Activated CD4-positive, alpha-beta T cell treated with anti-CD3 and anti-CD28 coated beads for 36 hours (primary cell): Measurements from ENCODE around the gene NPBWR2. TPM values are rescaled to one million over a fixed set of nuclear protein-coding genes. Genes with fewer than 3 reads are reported as not detected.

Experiments used
- ATAC-seq: fragments of 200-7000 bp; cut with Tn5 transposase; one replicate; pipeline ENCODE4 v1.10.0; 2021; ENCODE audit warnings: mild to moderate bottlenecking, moderate library complexity
- CTCF ChIA-PET: fragments of 350-600 bp; sonication (Branson Sonifier 250); formaldehyde crosslinking; loops from one replicate; lab custom pipeline; 2021; ENCODE audit warnings: antibody characterized with exemption; lab: Charles Lee
- POLR2A ChIA-PET: fragments of 350-600 bp; sonication (Branson Sonifier 250); formaldehyde crosslinking; loops from one replicate; lab custom pipeline; 2021; ENCODE audit warnings: antibody characterized with exemption, inconsistent platforms; lab: Charles Lee
- DNase-seq: peaks from one replicate; pipeline ENCODE4 v3.0.0-alpha.2; 2020
- H3K27ac Mint-ChIP-seq: one replicate; pipeline ENCODE4 v1.8.0; 2021; ENCODE audit warnings: mixed read lengths
- H3K27me3 Mint-ChIP-seq: one replicate; pipeline ENCODE4 v1.8.0; 2021; ENCODE audit warnings: mixed read lengths
- H3K36me3 Mint-ChIP-seq: one replicate; pipeline ENCODE4 v1.8.0; 2021; ENCODE audit warnings: low read depth, mixed read lengths
- H3K4me1 Mint-ChIP-seq: one replicate; pipeline ENCODE4 v1.8.0; 2021; ENCODE audit warnings: mixed read lengths
- H3K4me3 Mint-ChIP-seq: one replicate; pipeline ENCODE4 v1.8.0; 2021; ENCODE audit warnings: mild to moderate bottlenecking, moderate library complexity, mixed read lengths
- H3K9me3 Mint-ChIP-seq: one replicate; pipeline ENCODE4 v1.8.0; 2021; ENCODE audit warnings: low read depth, mixed read lengths
- intact Hi-C, 2 experiments: fragments of 100-400 bp; cut with DNase I in 1 of 2; cut with micrococcal nuclease in 1 of 2; formaldehyde crosslinking; loops; one replicate each; pipeline versions ENCODE4 v1.14.2 to v1.15.1; 2022 to 2024; cut with DNase I, micrococcal nuclease
- total RNA-seq, 2 experiments: library from RNA; stranded (reverse); gene quantifications; one replicate each; pipeline ENCODE4 v1.2.3, GENCODE V29; 2021

The NPBWR2 gene
- total RNA-seq, 2 experiments from 2014 or later = not detected

DNA sequence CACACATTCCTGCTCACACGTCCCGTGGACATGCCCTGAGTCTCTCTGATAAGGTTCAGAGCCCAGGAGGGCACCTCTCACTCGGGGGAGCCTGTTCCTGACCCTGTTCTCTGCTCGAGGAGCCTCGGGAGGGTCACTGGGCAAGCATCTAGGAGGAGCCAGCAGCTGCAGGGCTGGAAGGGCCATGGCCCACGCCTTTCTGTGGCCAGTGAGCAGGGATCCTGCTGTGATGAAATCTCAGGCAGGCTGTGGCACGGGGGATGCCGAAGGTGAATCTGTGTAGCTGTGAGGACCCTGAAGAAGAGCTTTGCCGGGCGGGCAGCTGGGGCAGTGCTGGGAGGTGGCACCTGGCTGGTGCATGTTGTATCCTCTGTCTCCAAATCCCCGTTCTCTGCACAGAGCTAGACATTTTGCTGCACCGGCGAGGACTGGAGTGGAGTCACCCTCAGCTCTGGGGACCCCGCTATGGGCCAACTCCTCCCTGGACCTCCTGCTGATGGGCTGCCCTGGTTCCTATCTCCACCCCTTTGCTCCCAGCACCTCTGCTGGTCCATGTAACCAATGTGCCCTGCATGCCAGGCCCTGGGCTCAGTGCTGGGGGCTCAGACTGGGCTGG lies 7.1 kb upstream of the NPBWR2 start:
- ATAC-seq (no peak), DNase-seq (no peak)
- Mint-ChIP-seq H3K36me3 (no peaks in the 10 kb centered on the region), H3K9me3 (no peaks in the 10 kb centered on the region), H3K4me3 (no peak overlapping the region), H3K27ac (no peak overlapping the region), H3K27me3 (no peaks in the 10 kb centered on the region), H3K4me1 (peaks cover 2% of the 10 kb centered on the region)
- ChIA-PET POLR2A (no interaction called here), CTCF (interaction anchor here (0.6 kb wide), 1 partner anchor 1103 kb away, joined by 3 read pairs; no protein-coding TSS in a partner anchor)
- intact Hi-C loops = no loop called here

DNA sequence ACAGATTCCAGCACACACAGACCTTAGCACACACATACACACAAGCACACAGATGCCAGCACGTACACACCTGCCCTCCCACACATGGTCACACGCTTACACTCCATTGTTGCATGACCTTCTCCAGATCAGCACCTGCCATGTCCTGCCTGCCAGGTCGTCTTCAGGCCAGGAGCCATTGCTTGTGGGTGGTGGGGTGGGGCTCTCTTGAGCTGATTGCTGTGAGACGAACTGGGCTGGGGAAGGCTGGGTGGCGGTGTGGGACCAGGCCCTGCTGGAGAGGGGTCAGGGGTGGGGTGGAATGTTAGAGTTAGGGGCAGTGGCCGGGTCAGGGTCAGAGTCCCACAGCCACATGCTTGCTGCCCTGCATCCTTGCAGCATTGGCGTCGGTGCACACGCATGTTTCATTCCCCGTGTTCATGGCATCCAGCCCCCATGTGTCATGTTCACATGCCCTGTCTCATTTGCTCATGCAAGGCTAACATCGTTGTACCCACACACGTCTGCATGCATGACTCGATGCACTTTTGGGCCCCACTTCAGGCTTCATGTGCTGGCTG lies 6.5 kb upstream of the NPBWR2 start:
- ChIA-PET CTCF (no interaction called here), POLR2A (interaction anchor here (0.6 kb wide), 1 partner anchor 13 kb away, joined by 3 read pairs; no protein-coding TSS in a partner anchor)
- H3K4me1 Mint-ChIP-seq = no peaks in the 10 kb centered on the region
- ATAC-seq = no peak
- no peak for DNase-seq
- H3K27ac Mint-ChIP-seq = no peak overlapping the region
- H3K4me3 Mint-ChIP-seq = no peak overlapping the region
- H3K27me3 Mint-ChIP-seq = no peaks in the 10 kb centered on the region
- H3K9me3 Mint-ChIP-seq = no peaks in the 10 kb centered on the region
- intact Hi-C loops = no loop called here
- no peaks in the 10 kb centered on the region for H3K36me3 Mint-ChIP-seq

DNA sequence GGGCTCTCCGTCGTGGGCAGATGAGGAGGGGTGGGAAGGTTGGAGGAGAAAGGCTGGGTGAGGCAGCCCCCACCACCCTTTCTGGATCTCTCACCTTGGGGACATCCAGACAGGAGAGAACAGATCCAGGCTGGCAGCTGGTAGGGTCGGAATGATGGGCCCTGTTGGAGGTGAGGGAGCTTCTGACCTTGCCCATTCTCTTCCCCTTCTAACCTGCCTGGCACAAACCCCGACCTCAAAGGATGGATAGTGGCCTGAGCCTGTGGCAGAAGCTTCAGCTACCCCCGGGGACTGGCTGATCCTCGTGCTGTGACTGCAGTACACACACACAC lies 6.0 kb upstream of the NPBWR2 start:
- no peak for ATAC-seq

DNA sequence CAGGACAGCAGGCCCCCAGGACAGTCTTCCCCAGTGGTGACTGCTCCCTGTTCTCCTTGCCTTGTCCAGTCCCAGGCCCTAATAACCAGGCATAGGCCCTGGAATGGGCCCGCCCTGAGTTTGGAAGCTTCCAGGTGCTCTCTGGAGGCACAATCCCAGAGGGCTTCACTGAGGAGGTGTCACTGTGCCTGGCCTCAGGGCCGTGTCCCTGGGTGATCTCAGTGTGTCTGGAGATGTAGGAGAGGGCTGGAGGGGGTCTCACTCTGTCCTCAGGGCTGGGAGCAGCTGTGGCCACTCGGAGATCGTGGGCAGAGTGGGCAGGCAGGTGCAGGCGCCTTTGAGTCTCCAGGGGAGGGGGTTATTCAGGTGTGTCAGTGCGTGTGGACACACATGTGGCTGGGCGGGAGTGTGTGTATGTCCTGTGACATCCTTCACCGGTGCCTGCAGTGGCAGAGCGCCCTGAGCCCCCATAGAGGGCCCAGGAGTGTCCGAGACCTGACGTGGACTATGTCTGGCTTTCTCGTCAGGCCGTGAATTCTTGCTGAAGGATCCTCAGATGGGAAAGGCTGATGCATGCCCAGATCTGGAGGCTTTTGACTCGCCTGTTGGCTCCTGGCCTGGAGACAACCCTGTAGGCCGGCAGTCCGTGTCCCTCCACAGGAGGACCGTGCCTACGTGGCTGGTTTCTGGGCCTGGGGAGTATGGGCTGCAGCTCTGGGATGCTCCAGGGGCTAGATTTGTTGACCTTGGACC lies 5.5 kb upstream of the NPBWR2 start:
- ChIA-PET CTCF (no interaction called here), POLR2A (no interaction called here)
- H3K4me1 Mint-ChIP-seq = no peaks in the 10 kb centered on the region
- no peaks in the 10 kb centered on the region for H3K36me3 Mint-ChIP-seq
- no peaks in the 10 kb centered on the region for H3K27me3 Mint-ChIP-seq
- ATAC-seq (no peak), DNase-seq (no peak)
- no peak overlapping the region for H3K27ac Mint-ChIP-seq
- no peak overlapping the region for H3K4me3 Mint-ChIP-seq
- no peaks in the 10 kb centered on the region for H3K9me3 Mint-ChIP-seq
- intact Hi-C loops = no loop called here

More for the DNA sequence above, 6.0 kb upstream of the NPBWR2 start:
- H3K36me3 Mint-ChIP-seq = no peaks in the 10 kb centered on the region
- CTCF ChIA-PET = no interaction called here
- no peak overlapping the region for H3K4me3 Mint-ChIP-seq
- H3K9me3 Mint-ChIP-seq = no peaks in the 10 kb centered on the region
- intact Hi-C loops = no loop called here
- no peaks in the 10 kb centered on the region for H3K27me3 Mint-ChIP-seq
- no peaks in the 10 kb centered on the region for H3K4me1 Mint-ChIP-seq
- H3K27ac Mint-ChIP-seq = no peak overlapping the region
- DNase-seq = no peak
- POLR2A ChIA-PET = interaction anchor here (0.6 kb wide), 1 partner anchor 13 kb away, joined by 3 read pairs; no protein-coding TSS in a partner anchor

DNA sequence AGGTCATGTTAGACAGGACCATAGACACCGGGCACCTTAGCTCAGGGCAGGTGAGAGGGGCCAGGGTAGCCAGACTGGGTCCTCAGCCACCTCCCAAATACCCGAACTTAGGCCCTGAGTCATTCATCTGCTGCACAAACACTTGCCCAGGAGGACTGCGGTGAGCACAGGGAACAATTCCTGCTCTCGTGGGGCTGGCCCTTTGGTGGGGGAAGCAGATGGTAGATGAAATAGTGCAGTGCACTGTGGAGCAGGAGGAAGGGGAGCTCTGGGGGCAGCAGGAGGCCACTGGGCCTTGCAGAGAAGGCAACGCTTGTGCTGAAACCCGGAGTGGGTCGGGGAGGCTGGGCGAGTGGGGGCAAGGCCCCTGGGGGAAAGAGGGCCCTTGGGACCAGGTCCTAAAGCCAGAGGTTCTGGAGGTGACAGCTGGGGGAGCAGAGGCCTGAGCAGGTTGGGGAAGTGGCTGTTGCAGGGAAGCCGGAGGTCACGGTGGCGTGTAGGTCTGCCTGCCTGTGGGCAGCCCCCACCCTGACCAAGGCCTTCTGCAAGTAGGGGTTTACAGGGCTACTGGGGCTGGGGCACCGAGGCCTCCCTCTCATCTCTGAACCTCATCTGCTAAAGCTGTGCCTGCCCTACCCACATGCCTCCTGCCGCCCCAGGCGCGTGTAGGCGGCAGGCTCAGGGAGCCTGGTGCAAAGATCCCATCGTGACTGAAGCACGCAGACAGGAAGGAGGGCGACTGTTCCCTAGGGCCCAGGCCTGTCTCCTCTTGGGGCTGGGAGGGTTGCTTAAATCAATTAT lies 4.7 kb upstream of the NPBWR2 start:
- intact Hi-C loops = no loop called here
- CTCF ChIA-PET = no interaction called here
- Mint-ChIP-seq H3K36me3 (no peaks in the 10 kb centered on the region), H3K4me1 (peaks cover 2% of the 10 kb centered on the region), H3K9me3 (no peaks in the 10 kb centered on the region), H3K27me3 (no peaks in the 10 kb centered on the region), H3K4me3 (no peak overlapping the region), H3K27ac (no peak overlapping the region)
- POLR2A ChIA-PET = no interaction called here
- no peak for DNase-seq
- ATAC-seq = no peak

DNA sequence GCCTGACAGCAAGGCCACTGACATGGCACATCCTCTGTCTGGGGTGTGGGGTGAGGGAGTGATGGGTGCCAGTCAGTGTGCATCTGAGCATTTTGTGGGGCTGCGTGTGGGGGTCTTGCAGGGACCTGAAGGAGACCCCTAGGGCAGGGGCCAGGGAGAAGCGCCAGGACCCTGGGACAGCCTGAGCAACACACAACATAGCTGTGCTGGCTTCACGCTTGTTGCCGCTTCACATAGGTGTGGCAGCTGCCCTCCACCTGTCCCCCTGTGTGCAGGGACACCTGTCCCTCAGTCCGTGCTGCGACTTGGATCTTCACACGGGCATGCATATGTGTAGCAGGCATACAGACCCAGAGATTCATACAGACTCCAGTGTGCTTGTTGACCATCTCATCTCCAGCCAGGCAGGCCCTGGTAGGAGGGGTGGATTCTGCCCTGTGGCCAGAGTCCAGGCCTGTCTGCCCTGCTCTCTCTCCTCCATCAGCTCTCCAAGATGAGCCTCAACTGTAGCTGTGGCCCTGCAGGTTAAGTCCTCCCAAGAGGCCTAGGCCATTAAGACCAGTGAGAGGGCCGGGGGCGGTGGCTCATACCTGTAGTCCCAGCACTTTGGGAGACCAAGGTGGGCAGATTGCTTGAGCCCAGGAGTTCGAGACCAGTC lies 3.2 kb upstream of the NPBWR2 start:
- intact Hi-C loops = no loop called here
- Mint-ChIP-seq H3K27ac (no peak overlapping the region), H3K27me3 (no peaks in the 10 kb centered on the region), H3K4me3 (no peak overlapping the region), H3K36me3 (no peaks in the 10 kb centered on the region), H3K4me1 (peaks cover 2% of the 10 kb centered on the region), H3K9me3 (no peaks in the 10 kb centered on the region)
- CTCF ChIA-PET = interaction anchor here (4.2 kb wide), 1 partner anchor 10 kb away, joined by 15 read pairs; no protein-coding TSS in a partner anchor
- ATAC-seq (no peak), DNase-seq (no peak)
- POLR2A ChIA-PET = no interaction called here

DNA sequence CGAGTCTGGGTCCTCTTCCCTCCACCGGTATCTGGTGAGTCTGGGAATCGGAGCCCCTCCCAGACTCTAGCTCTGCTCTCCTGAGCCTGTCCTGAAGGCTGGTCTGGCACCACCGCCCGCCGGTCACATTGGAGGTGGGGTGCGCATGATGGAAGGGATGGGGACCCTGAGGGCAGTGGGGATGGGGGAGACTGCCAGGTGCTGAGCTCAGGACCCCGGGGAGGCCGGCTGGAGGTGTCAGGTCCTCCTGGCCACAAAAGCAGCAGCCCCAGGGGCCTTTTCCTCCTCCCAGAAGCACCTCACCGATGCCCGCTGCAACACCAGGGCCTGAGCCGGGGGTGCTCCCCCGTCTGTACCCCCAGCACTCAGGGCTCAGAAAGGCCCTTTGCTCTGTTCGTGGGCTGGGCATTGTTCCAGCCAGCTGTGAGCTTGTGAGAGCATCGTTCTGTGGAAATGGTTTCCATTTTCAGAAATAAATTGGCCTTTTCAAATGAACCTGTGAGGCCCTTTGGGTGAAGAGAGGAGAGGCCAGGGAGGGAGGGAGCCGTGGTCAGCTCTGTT lies 2.5 kb upstream of the NPBWR2 start:
- intact Hi-C loops = no loop called here
- Mint-ChIP-seq H3K36me3 (no peaks in the 10 kb centered on the region), H3K4me3 (no peak overlapping the region), H3K9me3 (no peaks in the 10 kb centered on the region), H3K27me3 (no peaks in the 10 kb centered on the region), H3K27ac (no peak overlapping the region), H3K4me1 (peaks cover 2% of the 10 kb centered on the region)
- DNase-seq = no peak
- ATAC-seq = no peak
- POLR2A ChIA-PET = no interaction called here
- CTCF ChIA-PET = interaction anchor here (4.2 kb wide), 1 partner anchor 11 kb away, joined by 15 read pairs; no protein-coding TSS in a partner anchor

DNA sequence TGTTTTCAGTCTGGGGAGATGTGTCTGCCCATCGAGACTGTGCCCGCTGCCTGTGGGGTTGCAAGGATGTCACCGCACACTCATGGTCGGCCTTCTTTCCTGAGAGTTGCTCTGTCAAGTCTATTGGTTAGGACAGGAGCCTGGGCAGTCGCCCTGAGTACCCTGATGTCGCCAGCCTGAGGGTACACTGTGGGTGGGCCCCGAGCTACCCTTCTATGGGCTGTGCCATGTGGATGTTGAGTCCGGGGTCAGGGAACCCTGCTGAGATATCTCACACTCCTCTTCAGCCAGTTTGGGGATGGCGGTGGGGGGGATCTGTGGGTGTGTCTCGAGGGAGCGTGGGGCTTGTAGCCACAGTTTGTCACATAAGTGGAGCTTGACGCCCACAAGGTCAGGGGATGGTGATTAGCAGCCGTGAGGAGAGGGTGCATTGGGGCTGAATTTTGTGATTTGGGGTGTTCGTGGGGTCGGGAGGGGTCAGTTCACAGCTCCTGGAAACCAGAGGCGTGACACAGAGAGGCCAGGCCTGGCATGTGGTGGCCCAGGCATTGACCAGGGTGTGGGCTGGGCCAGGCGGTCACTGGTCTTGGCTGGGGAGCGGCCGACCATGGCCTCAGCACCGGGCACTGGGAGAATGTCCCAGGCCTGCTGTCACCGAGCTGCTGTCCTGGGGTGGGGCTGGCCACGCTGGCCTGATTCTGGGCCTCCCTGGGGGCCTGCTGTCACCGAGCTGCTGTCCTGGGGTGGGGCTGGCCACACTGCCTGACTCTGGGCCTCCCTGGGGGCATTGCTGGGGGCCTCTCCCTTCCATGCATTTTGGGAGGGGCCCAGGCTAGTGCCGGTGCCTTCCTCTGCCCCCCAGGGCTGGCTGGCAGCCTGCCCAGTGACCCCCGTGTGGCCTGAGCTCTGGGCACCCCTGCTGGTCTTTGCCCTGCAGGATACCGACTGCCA lies 1.6 kb upstream of the NPBWR2 start:
- CTCF ChIA-PET = interaction anchor here (0.7 to 4.2 kb wide), 2 partner anchors 11 to 63 kb away, joined by 3 to 15 read pairs; no protein-coding TSS in a partner anchor
- intact Hi-C loops = no loop called here
- no peaks in the 10 kb centered on the region for H3K9me3 Mint-ChIP-seq
- POLR2A ChIA-PET = interaction anchor here (0.5 kb wide), 1 partner anchor 411 kb away, joined by 3 read pairs; no protein-coding TSS in a partner anchor
- H3K4me1 Mint-ChIP-seq = peaks cover 2% of the 10 kb centered on the region
- no peaks in the 10 kb centered on the region for H3K36me3 Mint-ChIP-seq
- DNase-seq = no peak
- no peak overlapping the region for H3K27ac Mint-ChIP-seq
- H3K4me3 Mint-ChIP-seq = no peak overlapping the region
- no peak for ATAC-seq
- H3K27me3 Mint-ChIP-seq = no peaks in the 10 kb centered on the region

DNA sequence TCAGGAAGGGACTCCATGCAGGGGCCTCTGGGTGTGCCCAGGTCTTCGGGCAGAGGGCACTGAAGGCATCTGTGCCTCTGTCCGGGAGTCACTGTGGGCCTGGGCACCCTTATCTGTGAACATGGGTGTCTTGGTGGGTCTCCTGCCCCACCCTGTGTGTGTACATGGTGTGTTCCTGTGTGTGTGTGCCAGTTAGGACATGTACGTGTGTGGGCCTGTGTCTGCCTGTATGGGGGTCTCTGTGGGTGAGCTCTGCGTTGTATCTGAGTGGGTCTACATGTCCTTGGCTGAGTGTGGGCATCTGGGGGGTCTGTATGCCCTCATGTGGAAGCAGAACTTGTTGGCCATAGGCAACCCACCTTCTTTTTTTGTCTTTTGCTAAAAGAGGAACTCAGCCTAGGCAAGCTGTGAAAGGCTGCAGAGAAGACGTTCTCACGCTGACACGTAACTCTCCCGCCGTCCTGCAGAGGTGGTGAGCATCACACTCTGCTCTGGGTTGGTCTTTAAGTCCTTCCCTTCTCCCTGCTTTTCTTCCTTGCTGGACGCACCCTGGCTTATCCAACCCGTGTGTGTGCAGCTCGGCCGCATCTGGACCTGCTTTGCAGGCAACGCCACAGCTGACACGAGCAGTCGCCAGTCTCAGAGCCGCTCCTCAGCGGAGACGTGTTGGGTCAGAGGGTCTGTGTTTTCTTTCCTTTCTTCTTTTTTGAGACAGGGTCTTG lies 532 bp upstream of the NPBWR2 start:
- ATAC-seq = no peak
- CTCF ChIA-PET = interaction anchor here (1.1 to 4.2 kb wide), 2 partner anchors 13 to 68 kb away, joined by 3 to 15 read pairs; no protein-coding TSS in a partner anchor

More for the DNA sequence above, 532 bp upstream of the NPBWR2 start:
- Mint-ChIP-seq H3K27me3 (peaks cover 2% of the 10 kb centered on the region), H3K4me1 (peaks cover 2% of the 10 kb centered on the region), H3K9me3 (no peaks in the 10 kb centered on the region), H3K27ac (no peak overlapping the region), H3K36me3 (no peaks in the 10 kb centered on the region), H3K4me3 (no peak overlapping the region)
- intact Hi-C loops = no loop called here
- POLR2A ChIA-PET = no interaction called here
- no peak for DNase-seq
